ENCODE data around the gene HOXC10. TPM values are rescaled to one million over a fixed set of nuclear protein-coding genes. Genes with fewer than 3 reads are reported as not detected.

Gene HOXC10
- total and polyA plus RNA-seq, 2 donors (not counting 3 experiments of a cell fraction or from before 2014, with no cell fraction given), result 0.18 TPM; not detected in 1

- BruUV-seq (replicated peaks), result no TSS peak
- TF ChIP-seq EZH2 (IDR thresholded peaks at IDR 0.05; ENCODE audit: borderline replicate concordance, low read depth, low read length, severe bottlenecking) (peak; percentile 67), CTCF (IDR thresholded peaks at IDR 0.05; ENCODE audit: extremely low read depth in 1 of 2, insufficient read depth in 1 of 2, low read depth in 1 of 2, low read length in 2 of 2) (peak; percentile 31 to 40), GATA2 (IDR thresholded peaks at IDR 0.05; ENCODE audit: insufficient read depth, insufficient read length, low read depth, low read length) (no peak)
- no peak overlapping the region for H3K27ac ChIP-seq (ENCODE audit: insufficient read depth, low read depth, low read length)
- dilution Hi-C loops (cut with MboI; ENCODE audit: extremely low pct_ligation_motif_present, low sequenced_read_pairs) (no loop called here), intact Hi-C loops (cut with micrococcal nuclease) (loop anchor here (2.0 to 5.0 kb wide), 2 partner anchors 199 to 287 kb away; no protein-coding TSS in a partner anchor)
- no peaks in the 10 kb centered on the region for H3K4me1 ChIP-seq (ENCODE audit: control insufficient read depth, extremely low read depth, insufficient read depth, low read length)
- no peaks in the 10 kb centered on the region for H3K9me3 ChIP-seq (replicated peaks; ENCODE audit: control insufficient read depth, insufficient read depth, low read length)
- peaks cover 90 to 93% of the 10 kb centered on the region in 2 experiments for H3K27me3 ChIP-seq (ENCODE audit: control insufficient read depth in 2 of 2, insufficient read depth in 2 of 2, low read length in 2 of 2)
- H2AFZ ChIP-seq (ENCODE audit: low read depth, low read length), result no peak overlapping the region
- ChIA-PET CTCF (interaction anchor here (1.0 to 4.3 kb wide), 9 partner anchors 11 to 221 kb away, joined by 3 to 24 read pairs (median 6); partner anchors contain the start of gene HOXC9), POLR2A (no interaction called here)
- peak; percentile 63 for FAIRE-seq
- no peaks in the 10 kb centered on the region for H3K9me1 ChIP-seq (replicated peaks; ENCODE audit: control insufficient read depth, extremely low read depth, insufficient read depth, low read length)
- H3K9ac ChIP-seq (replicated peaks; ENCODE audit: extremely low read depth, insufficient read depth, low read length), result no peak overlapping the region
- peak; percentile 16 for DNase-seq (ENCODE audit: low read depth, low spot score)
- H3K4me2 ChIP-seq (ENCODE audit: insufficient read depth, low read length), result no peak overlapping the region
- H3K36me3 ChIP-seq (ENCODE audit: control insufficient read depth in 2 of 2, extremely low read depth in 1 of 2, insufficient read depth in 2 of 2, low read length in 2 of 2), result no peaks in the 10 kb centered on the region
- no peaks in the 10 kb centered on the region for H4K20me1 ChIP-seq (replicated peaks; ENCODE audit: control insufficient read depth, extremely low read depth, insufficient read depth, low read length)
- H3K4me3 ChIP-seq (replicated peaks in 1 of 3; ENCODE audit: insufficient read depth in 1 of 3, low read depth in 1 of 3, low read length in 3 of 3), result no peak overlapping the region
- H3K79me2 ChIP-seq (ENCODE audit: control insufficient read depth, insufficient read depth, low read length), result no peaks in the 10 kb centered on the region
Observed at GRCh38 chr12:53989227-53990113, 4.5 kb downstream of the HOXC10 start.

Data from endothelial cell of umbilical vein (primary cell).